Stimulated activated naive CD4-positive, alpha-beta T cell treated with Interleukin-2 at 50 U/mL for 16 hours (primary cell): ENCODE data around the gene INTS1.
"Not testable (repeated sequence)": the region's sequence is repeated elsewhere in the genome, so short reads cannot be mapped to it uniquely, and the experiment has no call there.

Source experiments
- DNase-seq: peaks from one replicate; lab custom pipeline; 2025; lab: John Stamatoyannopoulos, UW

The INTS1 gene

GRCh38 chr7:1446026-1446425 lies 58.2 kb downstream of the INTS1 start:
- DNase-seq, result not testable (repeated sequence)

- DNase-seq, result no peak
These were observed 58.8 kb downstream of the INTS1 start for GRCh38 chr7:1445341-1445740.

DNA sequence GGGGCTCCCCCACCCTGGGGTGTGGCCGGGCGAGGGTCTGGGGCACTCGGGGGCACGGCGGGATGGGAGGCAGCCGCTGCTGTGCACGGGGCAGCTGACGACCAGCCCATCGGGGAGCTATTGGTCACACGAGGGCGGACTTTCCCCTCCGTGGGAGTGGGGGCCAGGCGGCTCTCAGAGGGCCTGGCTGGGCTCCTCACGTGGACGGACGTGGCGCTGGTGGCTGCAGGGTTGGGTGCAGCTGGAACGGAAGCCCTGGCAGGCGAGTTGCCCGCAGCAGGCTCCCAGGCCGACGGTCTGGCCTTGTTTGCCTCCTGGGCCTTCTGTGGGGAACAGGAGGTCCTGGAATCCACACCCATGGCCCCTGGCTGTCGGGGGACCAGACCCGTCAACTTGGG lies 59.3 kb downstream of the INTS1 start:
- DNase-seq, result no peak

GRCh38 chr7:1444214-1444924 lies 59.8 kb downstream of the INTS1 start:
- DNase-seq, result no peak

DNA sequence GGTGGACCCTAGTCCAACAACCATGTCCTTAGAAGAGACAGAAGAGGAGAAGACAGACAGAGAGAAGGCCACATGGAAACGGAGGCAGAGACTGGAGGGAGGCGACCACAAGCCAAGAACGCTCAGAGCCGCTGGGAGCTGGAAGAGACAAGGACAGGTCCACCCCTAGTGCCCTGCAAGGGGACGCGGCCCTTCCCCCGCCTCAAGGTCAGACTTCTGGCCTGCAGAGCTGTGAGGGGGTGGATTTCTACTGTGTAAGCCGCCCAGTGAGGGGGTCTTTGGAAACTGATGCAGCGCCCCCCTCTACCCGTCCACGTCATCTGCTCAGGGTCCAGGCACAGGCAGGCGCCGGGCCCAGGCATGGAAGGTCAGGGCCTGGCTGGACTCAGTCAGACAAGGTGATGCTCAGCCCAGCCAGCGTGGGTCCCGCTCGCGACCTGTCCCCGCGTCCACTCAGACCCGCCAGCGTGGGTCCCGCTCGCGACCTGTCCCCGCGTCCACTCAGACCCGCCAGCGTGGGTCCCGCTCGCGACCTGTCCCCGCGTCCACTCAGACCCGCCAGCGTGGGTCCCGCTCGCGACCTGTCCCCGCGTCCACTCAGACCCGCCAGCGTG lies 60.5 kb downstream of the INTS1 start:
- DNase-seq, result not testable (repeated sequence)

- no peak for DNase-seq
These were observed 61.6 kb downstream of the INTS1 start for GRCh38 chr7:1442355-1443124.

DNA sequence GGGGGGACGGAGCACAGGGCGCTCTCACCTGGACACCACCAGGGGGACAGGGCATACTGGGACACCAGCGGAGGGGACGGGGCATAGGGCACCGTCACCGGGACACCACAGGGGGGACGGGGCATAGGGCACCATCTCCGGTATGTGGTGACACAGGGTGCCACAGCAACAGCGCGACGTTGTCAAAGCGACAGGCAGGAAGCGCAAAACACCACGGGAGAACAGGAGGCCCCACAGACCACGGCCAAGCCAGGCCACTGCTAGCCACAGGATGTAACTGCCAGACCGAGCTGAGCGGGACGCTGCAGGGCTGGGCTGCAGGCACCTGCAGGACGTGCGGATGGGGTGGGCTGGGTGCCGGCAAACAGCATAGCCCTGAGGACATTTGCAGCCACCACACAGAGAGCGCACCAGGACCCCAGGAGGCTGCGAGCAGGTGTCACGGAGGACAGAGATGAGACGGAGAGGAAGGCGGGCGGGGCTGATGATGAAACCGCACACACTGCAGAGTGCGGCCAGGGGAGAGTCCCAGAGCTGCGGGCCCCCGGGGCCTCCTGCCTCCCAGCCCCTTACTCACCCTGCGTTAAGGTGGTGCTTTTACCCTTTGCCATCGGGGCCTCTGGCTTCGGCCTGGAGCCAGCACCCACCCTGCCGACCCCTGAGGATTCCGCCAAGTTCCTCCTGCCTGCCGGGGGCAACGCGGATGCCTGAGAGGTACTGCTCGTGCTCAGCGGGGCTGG lies 62.4 kb downstream of the INTS1 start:
- DNase-seq, result no peak

DNA sequence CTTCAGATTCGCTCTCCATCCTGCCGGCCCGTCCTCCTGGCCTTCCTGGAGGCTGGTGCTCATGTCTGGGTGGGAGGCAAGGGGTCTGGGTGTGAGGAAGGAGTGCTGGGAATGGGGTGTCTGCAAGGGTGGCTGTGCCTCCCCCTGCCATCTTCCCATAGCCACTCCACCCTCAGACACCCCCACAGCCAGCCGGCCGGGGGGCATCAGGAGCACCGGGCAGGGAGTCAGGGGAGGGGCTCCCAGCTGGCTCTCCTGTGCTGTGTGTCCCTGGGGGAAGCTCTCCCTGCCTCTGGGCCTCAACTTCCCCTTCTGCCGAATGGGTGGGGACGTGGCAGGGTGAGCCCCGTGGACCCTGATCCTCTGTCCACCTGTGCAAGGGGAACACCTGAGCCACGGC lies 63.6 kb downstream of the INTS1 start:
- no peak for DNase-seq

- DNase-seq, result no peak
These were observed 64.5 kb downstream of the INTS1 start for GRCh38 chr7:1439373-1440363.

GRCh38 chr7:1438821-1439220 lies 65.4 kb downstream of the INTS1 start:
- no peak for DNase-seq

- no peak for DNase-seq
These were observed 66.0 kb downstream of the INTS1 start for GRCh38 chr7:1438208-1438607.

- no peak for DNase-seq
These were observed 66.9 kb downstream of the INTS1 start for GRCh38 chr7:1437155-1437880.

DNA sequence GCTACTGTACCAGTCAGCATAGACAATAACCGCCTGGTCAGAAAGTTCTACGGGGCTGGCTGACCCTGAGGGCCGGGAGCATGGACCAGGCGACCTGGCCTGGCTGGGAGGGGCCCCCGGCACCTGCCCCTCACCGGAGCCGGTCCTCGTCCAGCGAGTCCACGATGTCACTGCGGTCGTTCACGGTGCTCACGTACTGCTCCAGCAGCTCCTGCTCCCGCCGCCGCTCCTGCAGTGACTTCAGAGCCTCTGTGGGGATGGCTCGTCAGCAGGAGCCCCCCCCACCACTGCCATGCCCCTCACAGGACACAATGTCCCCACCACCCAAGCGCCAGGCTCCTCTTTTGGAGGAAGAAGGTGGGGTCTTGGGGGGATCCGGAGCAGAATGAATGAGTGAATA lies 67.6 kb downstream of the INTS1 start:
- DNase-seq, result no peak

DNA sequence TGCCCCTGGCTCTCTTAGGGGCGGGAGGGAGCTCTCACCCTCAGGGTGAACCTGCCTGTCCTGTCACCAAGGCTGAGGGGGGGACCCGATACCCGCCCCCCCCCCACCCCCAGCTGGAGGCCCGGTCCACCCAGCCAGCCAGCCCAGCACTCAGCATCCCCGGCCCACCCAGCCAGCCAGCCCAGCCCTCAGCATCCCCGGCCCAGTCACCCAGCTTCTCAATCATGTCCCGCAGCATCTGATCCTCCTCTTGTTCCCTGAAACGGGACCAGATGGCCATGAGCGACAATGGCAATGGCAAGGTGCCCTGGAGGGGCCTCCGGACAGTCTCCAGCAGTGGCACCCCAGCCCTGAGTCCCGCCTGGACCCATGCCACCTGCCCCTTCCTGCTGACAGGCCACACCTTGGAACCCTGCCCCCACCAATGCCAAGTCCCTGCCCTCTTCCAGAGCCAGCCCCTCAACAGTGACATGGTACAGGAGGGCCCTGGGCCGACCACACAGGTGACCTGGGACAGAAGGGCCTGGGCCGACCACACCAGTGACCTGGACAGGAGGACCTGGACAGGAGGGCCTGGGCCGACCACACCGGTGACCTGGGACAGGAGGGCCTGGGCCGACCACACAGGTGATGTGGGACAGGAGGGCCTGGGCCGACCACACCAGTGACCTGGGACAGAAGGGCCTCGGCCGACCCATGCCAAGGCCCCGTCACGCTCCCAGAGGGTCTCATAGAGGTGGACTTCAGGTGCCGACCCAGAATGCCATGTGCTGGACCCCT lies 69.1 kb downstream of the INTS1 start:
- no peak for DNase-seq

DNA sequence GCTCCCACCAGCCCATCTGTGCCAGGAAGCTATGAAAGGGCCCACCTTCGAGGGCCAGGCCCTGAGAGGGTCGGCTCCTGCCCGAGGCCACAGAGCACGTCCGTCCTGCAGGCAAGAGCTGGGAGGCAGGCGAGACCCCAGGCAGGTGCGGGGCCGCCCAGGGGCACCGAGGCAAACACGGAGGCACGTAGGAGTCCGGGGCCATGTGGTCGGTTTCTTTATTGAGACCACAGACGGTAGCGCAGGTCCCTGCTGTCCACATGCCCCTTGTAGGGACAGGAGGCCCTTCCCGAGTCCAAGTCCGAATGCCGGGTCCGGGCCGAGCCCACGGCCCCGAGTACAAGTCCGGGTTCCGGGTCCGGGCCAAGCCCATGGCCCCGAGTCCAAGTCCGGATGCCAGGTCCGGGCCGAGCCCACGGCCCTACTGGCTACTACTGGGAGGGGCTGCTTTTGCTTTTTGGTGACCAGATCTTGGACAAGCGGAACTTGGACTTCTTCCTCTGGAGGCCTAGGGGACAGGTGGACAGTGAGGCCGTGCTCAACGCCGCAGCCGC lies 69.9 kb downstream of the INTS1 start:
- no peak for DNase-seq

DNA sequence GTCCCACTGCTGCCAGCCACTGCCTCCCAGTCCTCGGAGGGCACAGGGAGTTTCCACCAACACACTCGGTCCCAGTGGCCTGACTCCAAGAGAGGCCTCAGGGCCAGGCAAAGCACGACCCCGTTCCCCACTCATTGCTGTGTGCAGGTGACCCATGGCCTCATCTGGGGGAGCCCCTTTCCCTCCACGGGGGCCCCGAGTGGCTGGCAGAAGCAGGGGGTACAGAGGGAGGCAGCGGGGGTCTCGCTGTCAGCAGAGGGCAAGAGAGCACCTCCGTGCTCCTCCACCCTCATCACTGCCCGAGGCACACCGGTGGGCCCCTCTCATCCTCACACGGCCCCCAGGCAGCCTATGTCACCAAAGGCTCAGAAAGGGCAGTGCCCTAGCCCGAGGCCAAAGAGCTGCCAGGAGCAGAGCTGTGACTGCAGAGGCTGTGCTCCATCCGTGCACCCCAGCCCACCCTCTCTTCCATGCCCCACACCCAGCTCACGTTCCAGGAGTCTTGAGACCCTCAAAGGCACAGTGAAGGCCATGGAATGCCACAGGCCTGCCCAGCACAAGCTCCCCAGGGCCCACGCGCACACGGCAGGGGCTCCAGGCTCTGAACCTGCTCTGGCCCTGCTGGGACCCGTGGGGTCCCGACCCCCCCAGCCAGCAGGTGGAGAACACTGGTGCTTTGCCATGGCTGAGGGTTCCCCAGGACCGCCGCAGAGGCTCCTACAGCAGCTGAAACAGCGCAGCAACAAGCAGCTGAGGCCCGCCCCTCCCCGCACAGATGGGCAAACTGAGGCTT lies 70.9 kb downstream of the INTS1 start:
- no peak for DNase-seq

GRCh38 chr7:1432411-1433082 lies 71.6 kb downstream of the INTS1 start:
- DNase-seq, result peak; percentile 72
